Hematopoietic multipotent progenitor cell treated with erythropoietin and hydrocortisone succinate and interleukin-3 and kit ligand, for 6 days (in vitro differentiated cells): ENCODE data around the gene AKT1.

Experiments used
- DNase-seq: peaks from one replicate; pipeline ENCODE4 v3.0.0-alpha.2; 2015

AKT1 gene

DNA sequence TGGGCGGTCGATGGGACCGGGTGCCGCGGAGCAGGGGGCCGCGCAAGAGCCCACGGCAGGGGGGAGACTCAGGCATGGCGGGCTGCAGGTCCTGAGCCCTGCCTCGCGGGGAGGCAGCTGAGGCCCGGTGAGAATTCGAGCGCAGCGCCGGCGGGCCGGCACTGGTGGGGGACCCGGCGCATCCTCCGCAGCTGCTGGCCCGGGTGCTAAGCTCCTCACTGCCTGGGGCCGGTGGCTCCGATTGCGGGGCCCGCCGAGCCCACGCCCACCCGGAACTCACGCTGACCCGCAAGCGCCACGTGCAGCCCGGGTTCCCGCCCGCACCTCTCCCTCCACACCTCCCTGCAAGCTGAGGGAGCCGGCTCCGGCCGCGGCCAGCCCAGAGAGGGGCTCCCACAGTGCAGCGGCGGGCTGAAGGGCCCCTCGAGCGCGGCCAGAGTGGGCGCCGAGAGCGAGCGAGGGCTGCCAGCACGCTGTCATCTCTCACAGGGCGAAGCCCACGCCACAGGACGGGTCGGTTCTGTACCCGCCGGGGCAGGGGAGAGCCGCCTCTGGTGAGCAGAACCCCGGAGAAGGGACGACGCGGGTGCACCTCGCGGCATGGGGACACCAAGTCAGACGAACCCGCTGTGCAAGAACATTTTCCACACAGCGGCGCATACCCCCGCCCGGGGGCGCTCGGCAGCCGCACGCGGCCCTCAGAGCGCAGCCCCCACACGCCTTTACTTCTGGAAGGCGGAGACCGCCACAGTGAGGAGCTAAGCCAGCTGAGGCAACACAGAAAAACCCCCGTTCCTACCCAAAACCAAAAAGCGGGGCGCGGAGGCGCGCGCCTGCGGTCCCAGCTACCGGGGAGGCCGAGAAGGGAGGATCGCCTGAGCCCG, 43.8 kb downstream of the AKT1 start:
- DNase-seq, result no peak

DNA sequence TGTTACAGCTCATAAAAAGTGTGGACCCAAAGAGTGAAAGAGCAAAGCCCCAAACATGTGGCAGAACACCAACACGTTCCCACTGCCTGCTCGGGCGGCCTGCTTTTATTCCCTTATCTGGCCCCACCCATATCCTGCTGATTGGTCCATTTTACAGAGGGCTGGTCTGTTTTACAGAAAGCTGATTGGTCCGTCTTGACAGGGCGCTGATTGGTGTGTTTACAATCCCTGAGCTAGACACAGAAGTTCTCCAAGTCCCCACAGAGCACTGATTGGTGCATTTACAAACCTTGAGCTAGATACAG, 44.8 kb downstream of the AKT1 start:
- peak; percentile 56 for DNase-seq

DNA sequence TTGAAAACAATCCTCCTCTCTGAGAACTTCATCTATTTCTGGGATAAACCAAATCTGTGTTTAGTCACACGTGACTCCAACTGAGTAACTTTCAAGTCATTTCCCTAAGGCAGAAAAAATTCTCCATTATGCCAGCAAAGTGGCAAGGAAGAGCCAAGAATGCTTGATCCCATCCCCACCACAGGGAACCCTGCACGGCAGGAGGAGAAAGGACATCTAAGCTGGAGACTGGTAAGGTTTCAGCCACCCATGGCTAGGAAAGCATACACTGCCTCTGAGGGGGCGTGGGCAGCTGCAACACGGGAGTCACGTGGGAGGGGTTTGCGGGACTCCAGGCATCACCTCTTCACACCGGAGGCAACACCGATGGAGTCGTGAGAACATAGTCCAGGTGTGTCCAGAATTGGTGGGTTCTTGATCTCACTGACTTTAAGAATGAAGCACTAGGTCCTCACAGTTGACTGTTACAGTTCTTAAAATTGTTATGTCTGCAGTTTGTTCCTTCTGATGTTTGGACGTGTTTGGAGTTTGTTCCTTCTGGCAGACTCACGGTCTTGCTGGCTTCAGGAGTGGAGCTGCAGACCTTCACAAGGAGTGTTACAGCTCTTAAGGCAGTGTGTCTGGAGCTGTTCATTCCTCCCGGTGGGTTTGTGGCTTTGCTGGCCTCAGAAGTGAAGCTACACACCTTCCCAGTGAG, 45.3 kb downstream of the AKT1 start:
- no peak for DNase-seq

DNA sequence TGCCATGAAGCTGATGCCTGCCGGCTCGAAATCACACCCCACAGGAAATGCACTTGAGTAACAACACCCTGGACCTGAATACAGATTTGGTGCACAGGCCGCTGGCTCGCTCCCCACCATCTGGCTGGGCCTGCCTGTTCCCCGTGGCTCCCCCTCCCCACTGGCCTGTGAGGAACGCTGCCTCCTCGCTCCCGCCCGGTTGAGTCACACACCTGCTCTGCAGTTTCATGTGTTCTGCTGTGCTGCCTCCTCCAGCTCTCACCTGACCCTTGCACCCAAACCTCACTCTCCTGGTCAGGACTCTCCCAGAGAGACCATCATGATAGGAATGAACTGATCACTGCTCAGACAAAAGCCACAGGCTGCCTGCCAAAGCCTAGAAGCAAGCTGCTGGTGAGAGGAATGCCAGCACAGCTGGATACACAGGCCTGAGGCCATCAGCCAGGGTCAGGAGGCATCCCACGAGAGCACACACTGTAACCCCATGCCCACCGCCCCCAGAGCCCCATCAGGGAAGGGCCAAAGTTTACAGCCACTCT, 46.4 kb downstream of the AKT1 start:
- DNase-seq, result no peak

DNA sequence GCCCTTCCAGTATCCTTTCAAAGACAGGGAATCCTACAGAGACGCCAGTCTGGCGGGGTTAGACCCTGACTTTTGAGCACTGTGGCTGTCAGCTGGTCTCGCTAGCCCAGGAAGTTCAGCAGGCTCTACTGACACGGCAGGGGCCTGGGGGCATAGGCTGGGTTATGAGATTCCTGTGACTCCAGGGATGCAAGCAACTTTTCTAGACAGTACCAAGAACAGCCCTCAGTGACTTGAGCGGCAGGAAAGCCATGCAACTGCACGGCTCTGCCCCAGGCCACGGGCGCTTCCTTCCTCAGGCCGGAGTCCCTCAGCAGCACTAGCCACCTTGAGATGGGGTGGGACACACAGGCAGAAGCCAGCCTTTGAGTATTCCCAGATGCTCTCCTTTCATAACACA, 47.7 kb downstream of the AKT1 start:
- DNase-seq, result no peak

DNA sequence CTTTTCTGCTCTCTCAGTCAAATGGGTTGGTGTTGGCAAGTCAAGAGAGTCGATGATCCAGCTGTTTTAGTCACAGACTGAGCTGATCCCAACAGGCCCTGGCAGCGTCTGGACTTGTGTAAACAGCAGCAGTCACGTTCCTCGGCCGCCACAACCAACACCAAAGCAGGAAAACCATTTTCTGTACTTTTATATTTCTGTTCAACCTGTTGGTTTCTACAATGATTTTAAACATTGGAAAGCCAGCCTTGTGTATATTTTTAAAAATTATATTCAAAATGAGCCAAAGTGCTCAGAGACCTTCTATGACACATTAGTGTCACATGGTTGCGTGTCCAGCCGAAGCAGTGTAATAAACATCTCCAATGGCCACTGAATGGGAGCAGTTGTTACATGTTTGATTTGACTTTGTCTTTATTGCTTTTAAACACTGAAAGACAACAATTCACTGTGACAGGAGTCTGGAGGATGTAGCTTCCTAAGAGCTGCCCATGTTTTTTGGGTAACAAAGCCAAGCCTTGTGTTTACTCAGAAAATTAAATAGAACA, 48.5 kb downstream of the AKT1 start:
- no peak for DNase-seq

DNA sequence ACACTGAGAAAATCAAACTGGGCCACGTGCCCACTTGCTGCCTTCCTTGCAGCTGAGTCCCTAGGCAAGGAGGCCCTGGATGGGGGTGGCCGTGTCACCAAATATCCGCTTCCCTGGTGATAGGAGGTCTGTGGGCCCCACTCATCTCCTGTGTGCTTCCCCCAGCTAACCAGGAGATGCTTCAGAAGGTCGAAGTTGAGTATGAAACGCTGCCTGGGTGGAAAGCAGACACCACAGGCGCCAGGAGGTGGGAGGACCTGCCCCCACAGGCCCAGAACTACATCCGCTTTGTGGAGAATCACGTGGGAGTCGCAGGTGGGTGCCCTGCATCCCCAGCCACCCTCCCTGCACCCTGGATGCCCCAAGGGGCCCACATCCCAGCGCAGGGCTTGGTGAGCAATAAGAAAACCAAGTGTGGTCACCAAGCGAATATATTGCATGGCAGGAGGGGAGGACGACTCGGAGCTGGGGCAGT, 49.4 kb downstream of the AKT1 start:
- DNase-seq, result no peak

DNA sequence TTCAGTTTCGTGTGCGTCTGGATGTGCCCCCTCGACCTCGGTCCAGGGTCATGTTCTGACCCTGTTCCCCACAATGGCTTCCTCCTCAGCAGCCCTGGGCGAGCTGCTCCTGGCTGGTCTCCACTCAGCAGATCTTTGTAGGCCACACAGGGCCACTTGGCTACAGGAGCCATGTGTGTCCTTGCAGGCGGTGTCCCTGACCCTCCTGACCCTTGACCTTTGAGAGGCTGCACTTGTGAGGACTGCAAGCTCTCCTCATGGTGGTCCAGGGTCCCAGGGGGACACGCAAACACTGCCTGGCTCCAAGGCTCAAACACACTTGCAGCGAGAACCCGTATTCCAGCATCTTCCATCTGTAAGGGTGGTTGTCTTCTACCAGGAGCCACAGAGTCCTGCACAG, 50.1 kb downstream of the AKT1 start:
- DNase-seq, result no peak

DNA sequence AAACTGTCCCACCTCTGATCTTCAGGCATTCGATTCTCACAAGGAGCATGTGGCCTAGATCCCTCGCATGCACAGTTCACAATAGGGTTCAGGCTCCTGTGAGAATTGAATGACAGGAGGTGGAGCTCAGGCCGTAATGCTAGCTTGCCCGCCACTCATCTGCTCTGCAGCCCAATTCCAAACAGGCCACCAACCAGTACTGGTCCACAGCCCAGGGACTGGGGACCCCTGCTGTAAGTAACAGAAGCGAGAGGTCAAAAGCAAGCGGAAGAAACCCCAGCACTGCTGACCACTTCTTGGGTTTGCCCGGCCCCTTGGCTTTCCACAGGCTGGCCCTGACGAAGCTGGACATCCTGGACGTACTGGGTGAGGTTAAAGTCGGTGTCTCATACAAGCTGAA, 51.1 kb downstream of the AKT1 start:
- no peak for DNase-seq

DNA sequence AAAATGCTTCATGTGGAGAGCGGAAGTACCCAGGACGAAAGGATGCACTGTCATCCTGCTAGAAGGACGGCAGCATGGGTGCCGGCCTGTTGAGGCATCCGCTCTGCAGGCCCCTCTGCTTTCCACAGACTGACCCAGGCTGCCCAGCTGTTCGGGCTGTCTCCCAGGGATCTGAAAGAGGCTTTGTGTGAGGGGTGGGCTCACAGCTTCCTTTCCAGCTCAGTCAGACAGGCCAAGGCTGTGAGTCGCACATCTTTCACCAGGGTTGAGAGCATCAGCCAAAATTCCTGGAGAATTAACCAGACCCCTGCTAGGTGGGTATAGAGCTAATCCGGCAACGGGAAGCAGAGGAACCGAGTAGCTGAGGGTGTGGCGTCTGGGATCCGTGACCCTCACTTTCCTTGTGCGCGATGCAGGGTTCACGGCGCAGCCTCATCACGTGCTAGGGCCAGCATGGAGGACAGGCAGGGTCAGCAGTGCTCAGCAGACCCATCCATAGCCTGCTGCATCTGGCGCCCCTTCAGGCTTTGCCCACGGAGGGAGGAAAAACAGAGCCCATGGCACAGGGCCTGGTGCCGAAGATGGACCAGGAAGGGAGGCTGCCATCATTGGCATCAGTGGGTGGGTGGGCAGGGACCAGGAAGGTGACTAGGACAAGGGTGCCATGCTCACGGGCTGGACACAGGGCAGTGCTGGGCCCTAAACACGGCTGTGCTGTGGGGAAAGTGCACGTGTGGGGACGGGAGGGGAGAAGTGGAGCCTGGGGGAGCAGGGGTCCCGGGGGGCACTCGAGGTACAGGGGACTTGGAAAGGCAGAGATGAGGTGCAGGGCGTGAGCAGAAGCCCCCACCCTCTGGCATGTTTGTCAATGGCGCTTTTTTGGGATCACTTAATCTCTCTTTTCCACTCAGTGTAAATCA, 51.8 kb downstream of the AKT1 start:
- DNase-seq, result no peak

DNA sequence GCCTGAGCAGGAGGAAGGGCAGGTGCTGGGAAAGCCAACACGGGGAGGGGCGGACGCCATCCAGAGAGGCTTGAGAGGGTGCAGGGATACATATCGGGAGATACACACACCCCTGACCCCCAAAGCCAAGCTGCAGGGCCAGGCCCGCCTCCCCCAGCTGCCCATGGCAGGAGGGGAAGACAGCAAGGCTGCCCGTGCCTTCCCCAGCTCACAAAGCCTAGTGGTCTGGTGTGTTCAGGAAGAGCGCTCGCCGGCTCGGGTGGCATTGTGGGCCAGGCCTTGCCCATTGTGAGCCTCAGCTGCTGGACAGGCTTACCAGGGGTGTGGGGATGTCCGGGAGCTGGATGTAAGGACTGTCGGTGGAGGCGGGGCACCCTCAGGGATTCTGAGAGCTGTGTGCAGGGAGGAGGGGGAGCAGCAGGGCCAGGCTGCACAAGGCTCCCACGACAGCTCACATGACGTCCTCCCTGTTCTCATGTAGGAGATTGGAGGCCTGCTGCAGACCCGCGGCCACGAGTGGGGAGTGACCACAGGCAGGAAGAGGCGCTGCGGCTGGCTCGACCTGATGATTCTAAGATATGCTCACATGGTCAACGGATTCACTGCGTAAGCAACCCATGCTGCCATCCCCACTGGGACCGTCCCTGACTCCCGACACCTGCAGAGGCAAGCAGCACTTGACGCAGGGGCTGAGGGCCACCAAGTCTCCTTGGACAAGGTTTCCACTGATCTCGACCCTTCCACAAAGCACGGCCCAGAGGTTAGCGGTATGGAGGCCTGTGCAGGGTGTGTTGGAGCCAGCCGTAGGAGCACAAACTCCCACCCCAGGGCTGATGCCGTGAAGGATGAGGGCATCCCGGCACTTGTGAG, 52.7 kb downstream of the AKT1 start:
- DNase-seq, result no peak

DNA sequence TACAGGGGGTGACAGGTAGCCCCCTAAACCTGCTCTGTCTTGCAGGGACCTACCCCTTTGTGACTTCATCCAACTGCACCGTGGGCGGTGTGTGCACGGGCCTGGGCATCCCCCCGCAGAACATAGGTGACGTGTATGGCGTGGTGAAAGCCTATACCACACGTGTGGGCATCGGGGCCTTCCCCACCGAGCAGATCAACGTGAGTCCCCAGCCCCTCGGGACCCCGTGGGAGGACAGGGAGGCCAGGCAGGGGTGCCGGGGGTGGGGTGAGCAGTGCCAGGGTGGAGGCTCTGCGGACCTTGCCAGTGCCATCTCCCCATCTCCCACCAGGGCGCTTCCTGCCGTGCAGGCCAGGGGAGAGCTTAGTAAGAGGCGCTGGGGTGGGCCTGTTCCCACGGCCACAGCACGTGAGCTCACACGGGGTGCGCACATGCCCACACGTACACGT, 53.7 kb downstream of the AKT1 start:
- no peak for DNase-seq

DNA sequence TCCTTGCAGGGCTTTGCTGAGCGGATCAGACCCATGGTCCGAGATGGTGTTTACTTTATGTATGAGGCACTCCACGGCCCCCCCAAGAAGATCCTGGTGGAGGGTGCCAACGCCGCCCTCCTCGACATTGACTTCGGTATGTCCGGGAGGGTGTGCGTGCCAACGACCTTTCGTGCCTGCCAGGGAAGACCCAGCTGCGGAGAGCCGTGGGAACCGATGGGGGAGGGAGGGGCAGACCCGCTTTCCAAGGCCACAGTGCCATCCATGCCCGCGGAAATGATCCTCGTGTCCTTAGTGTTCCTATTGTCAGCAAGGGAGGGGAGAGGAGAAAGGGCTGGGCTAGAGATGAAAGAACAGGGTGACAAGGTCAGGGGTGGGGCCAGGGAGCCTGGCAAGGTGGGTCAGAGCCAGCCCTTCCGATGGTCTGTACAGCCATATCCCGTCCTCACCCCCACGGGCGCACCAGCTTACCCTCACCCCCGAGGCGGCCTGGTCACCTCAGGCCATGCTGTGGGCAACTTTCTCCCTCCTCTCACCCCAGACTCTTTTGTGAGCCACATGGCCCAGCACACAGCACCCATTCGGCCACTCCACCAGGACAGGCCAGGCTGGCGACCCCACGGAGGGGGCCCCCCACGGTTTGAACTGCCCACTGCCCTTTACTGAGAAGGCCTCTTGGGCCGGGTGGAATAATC, 54.3 kb downstream of the AKT1 start:
- no peak for DNase-seq

DNA sequence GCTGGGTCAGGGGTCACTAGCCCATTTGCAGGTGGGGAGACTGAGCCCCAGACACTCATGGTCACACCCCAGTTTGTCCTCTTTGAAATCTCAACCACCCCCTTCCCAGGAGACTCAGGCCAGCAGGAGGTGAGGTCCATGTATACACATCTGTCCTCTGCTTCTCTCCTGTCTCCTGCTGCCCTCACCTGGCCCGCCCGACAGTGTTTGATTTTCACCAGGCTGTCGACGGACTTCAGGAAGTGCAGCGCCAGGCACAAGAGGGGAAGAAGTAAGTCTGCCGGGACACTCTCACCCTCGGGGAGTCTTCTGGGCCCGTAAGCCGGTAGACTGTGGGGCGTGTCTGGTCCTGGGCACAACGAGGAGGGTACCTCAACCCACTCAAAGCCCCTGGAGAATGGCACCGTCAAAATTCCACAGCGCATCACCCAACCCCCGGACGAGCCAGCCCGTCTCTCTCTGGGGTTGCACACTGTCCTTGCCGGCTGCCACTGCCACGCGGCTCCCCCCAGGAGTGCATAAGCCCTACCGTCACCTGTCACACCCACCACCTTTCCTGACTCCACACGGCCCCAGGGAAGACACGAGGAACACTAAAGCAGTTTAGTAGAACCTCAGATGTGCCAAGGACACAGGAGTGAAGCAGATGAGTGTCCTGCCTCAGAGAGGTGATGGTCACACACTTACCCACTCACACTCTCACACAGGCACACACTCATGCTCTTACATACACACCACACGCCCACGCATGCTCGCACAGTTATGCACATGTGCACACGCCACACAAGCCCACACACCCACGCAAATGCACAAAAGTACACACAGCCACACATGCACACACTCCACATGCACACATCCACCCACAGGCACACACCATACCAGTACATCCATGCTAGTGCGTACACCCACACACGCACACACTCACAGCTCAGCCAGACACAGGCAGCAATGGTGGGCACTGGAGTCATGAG, 55.7 kb downstream of the AKT1 start:
- DNase-seq, result no peak

DNA sequence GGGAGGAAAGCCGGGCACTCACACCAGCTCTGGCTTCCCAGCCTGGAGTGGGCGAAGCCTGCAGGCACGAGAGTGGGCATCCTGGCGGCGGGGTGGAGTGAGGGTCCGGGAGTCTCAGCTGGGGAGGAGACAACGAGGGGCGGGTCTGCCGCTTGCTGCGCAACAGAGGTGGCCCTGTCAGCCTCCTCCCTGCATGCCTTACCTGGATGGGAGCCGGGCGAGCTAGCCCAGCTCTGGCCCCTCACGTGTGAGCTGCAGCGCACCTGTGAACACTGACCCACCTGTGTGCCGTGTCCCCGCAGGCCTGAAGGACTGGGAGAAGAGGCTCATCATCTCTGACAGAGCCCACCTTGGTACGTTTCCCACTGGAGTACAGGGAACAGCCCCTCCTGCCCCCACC, 56.5 kb downstream of the AKT1 start:
- no peak for DNase-seq

DNA sequence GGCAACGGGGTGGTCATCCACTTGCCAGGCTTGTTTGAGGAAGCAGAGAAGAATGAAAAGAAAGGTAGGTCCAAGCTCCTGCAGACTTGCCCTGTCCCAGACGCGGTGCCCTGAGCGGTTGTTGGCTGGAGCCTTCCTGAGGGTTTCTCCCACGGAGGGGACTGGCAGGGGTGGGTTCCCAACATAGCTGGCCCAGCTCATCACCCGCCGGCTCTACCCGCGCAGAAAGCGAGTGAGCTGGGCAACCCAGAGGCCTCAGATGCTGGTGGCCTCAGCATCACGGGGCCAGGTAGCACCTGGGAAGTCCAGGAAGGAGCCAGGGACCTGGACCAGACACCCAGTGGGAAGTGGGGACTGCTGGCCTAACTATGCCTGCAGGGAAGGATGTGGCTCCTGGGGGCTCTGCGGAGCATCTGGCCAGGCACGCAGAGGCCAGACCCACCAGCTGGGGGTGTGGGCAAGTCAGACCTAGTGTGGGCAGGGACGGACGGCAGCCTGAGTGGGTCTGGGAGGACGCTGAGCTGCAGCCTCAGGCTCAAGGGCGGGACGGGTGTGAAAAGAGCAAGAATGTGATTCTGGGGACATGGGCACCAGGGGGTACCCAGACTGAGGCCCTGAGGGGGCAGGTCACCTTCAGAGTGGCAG, 57.1 kb downstream of the AKT1 start:
- DNase-seq, result no peak

DNA sequence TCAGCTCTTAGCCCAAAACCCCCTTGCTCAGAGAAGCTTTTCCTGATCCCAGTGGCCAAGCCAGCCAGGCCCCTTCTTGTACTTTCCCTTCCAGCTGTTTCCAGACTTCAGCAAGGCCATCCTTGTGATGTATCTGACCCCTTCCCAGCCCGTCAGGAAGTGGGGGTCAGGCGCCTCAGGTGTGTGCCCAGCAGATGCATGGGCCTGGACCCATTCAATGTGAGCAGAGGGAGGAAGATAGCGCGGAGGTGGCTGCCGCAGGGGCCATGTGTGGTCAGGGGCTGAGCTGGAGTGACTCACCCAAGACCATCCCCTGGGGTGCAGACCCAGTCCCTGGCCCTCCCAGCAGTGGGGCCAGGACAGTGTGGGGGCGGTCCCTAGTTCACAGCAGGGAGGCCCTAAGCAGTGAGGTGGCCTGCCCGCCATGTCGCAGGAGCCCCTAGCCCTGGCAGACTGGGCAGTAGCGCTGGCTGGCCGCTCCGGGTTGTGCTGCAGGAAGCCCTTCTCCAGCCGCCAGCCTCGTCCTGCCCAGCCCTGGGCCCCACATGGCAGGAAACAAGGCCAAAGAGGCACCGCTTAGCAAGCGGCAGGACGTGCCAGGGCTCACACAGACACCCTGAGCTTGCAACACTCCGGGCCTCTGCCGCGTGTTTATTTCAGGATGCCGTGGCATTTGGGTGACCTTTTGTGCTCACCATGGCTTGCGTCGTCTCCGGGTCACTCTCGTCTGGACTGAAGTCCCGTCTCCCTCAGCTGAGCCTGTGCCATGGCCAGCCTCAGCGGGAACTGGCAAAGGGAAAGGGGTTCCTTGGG, 59.5 kb downstream of the AKT1 start:
- DNase-seq, result no peak
